Gastroesophageal sphincter (tissue), 3 donors: ENCODE results near the gene PCDHGC4.

Experiments used
- CTCF ChIP-seq, 4 experiments: fragments of 200-600 bp in 2 of 4; fragments of 450-650 bp in 2 of 4; sonication (generic) in 1 of 4; IDR thresholded peaks; one replicate each; pipeline ENCODE4 v1.5.1; 2017 to 2019; ENCODE audit warnings: antibody characterized with exemption in 4 of 4, mild to moderate bottlenecking in 2 of 4, moderate library complexity in 2 of 4
- POLR2A ChIP-seq, 2 donors: fragments of 450-650 bp; IDR thresholded peaks; one replicate each; pipeline ENCODE4 v1.6.1; 2017; ENCODE audit warnings: antibody characterized with exemption in 2 of 2, mild to moderate bottlenecking in 2 of 2, moderate library complexity in 1 of 2
- POLR2AphosphoS5 ChIP-seq: sonication (generic); formaldehyde crosslinking; IDR thresholded peaks from one replicate; pipeline ENCODE4 v1.6.1; 2017; ENCODE audit warnings: antibody characterized with exemption

- no peak for TF ChIP-seq POLR2A (IDR thresholded peaks at IDR 0.05)
- no peak for TF ChIP-seq CTCF (IDR thresholded peaks at IDR 0.05)
- TF ChIP-seq POLR2AphosphoS5: no peak
Observed at GRCh38 chr5:141441571-141442170, 43.2 kb upstream of the PCDHGC4 start.
